ENCODE data around the gene TUBGCP6. TPM values are rescaled to one million over a fixed set of nuclear protein-coding genes. Genes with fewer than 3 reads are reported as not detected.

Gene TUBGCP6
- total and polyA plus RNA-seq, 2 experiments from 2014 or later = 18.6 to 47.1 TPM

DNA sequence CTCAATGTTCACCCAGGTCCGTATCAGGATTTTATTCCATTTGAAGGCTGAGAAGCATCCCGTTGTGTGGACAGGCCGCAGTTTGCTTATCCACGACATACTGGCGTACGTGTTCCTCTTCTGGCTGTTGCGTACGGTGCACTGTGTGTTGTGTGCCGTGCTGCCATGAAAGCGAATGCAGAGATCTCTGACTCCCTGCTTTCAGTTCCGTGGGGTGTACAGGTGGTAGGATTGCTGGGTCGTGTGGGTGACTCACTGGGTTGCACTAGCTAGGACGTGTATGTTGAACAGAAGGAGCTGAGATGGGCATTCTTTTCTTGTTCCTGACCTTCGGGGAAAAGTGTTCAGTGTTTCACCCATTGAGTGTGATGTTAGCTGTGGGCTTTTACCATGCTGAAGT lies 33.7 kb downstream of the TUBGCP6 start:
- no peak overlapping the region for H3K27ac ChIP-seq (ENCODE audit: low read depth)
- no peak overlapping the region for H3K4me2 ChIP-seq
- peaks cover 10% of the 10 kb centered on the region for H3K27me3 Mint-ChIP-seq (ENCODE audit: insufficient read depth, low read depth, poor library complexity)
- H3F3A ChIP-seq (replicated peaks; ENCODE audit: low read depth) = no peaks in the 10 kb centered on the region
- H3K4me1 Mint-ChIP-seq = peaks cover 2% of the 10 kb centered on the region; the same call in 1 of the 3 replicates
- TF ChIP-seq, protein P1, sequence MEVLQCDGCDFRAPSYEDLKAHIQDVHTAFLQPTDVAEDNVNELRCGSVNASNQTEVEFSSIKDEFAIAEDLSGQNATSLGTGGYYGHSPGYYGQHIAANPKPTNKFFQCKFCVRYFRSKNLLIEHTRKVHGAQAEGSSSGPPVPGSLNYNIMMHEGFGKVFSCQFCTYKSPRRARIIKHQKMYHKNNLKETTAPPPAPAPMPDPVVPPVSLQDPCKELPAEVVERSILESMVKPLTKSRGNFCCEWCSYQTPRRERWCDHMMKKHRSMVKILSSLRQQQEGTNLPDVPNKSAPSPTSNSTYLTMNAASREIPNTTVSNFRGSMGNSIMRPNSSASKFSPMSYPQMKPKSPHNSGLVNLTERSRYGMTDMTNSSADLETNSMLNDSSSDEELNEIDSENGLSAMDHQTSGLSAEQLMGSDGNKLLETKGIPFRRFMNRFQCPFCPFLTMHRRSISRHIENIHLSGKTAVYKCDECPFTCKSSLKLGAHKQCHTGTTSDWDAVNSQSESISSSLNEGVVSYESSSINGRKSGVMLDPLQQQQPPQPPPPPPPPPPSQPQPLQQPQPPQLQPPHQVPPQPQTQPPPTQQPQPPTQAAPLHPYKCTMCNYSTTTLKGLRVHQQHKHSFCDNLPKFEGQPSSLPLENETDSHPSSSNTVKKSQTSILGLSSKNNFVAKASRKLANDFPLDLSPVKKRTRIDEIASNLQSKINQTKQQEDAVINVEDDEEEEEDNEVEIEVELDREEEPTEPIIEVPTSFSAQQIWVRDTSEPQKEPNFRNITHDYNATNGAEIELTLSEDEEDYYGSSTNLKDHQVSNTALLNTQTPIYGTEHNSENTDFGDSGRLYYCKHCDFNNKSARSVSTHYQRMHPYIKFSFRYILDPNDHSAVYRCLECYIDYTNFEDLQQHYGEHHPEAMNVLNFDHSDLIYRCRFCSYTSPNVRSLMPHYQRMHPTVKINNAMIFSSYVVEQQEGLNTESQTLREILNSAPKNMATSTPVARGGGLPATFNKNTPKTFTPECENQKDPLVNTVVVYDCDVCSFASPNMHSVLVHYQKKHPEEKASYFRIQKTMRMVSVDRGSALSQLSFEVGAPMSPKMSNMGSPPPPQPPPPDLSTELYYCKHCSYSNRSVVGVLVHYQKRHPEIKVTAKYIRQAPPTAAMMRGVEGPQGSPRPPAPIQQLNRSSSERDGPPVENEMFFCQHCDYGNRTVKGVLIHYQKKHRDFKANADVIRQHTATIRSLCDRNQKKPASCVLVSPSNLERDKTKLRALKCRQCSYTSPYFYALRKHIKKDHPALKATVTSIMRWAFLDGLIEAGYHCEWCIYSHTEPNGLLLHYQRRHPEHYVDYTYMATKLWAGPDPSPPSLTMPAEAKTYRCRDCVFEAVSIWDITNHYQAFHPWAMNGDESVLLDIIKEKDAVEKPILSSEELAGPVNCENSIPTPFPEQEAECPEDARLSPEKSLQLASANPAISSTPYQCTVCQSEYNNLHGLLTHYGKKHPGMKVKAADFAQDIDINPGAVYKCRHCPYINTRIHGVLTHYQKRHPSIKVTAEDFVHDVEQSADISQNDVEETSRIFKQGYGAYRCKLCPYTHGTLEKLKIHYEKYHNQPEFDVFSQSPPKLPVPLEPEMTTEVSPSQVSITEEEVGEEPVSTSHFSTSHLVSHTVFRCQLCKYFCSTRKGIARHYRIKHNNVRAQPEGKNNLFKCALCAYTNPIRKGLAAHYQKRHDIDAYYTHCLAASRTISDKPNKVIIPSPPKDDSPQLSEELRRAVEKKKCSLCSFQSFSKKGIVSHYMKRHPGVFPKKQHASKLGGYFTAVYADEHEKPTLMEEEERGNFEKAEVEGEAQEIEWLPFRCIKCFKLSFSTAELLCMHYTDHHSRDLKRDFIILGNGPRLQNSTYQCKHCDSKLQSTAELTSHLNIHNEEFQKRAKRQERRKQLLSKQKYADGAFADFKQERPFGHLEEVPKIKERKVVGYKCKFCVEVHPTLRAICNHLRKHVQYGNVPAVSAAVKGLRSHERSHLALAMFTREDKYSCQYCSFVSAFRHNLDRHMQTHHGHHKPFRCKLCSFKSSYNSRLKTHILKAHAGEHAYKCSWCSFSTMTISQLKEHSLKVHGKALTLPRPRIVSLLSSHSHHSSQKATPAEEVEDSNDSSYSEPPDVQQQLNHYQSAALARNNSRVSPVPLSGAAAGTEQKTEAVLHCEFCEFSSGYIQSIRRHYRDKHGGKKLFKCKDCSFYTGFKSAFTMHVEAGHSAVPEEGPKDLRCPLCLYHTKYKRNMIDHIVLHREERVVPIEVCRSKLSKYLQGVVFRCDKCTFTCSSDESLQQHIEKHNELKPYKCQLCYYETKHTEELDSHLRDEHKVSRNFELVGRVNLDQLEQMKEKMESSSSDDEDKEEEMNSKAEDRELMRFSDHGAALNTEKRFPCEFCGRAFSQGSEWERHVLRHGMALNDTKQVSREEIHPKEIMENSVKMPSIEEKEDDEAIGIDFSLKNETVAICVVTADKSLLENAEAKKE (CRISPR knock-in tag; IDR thresholded peaks at IDR 0.05) = no peak
- TF ChIP-seq NANOG (IDR thresholded peaks at IDR 0.05; ENCODE audit: borderline replicate concordance) = no peak
- no peak for TF ChIP-seq STAT1 (IDR thresholded peaks at IDR 0.05; ENCODE audit: unreplicated experiment)
- no peak for TF ChIP-seq CREB1 (CRISPR knock-in tag; IDR thresholded peaks at IDR 0.05; ENCODE audit: low read depth)
- no peak for TF ChIP-seq ZNF114 (CRISPR knock-in tag; IDR thresholded peaks at IDR 0.05)
- TF ChIP-seq EZH2phosphoT487 (IDR thresholded peaks at IDR 0.05; ENCODE audit: unreplicated experiment) = no peak
- TF ChIP-seq, protein P2, sequence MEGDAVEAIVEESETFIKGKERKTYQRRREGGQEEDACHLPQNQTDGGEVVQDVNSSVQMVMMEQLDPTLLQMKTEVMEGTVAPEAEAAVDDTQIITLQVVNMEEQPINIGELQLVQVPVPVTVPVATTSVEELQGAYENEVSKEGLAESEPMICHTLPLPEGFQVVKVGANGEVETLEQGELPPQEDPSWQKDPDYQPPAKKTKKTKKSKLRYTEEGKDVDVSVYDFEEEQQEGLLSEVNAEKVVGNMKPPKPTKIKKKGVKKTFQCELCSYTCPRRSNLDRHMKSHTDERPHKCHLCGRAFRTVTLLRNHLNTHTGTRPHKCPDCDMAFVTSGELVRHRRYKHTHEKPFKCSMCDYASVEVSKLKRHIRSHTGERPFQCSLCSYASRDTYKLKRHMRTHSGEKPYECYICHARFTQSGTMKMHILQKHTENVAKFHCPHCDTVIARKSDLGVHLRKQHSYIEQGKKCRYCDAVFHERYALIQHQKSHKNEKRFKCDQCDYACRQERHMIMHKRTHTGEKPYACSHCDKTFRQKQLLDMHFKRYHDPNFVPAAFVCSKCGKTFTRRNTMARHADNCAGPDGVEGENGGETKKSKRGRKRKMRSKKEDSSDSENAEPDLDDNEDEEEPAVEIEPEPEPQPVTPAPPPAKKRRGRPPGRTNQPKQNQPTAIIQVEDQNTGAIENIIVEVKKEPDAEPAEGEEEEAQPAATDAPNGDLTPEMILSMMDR (conservative IDR thresholded peaks at IDR 0.05; ENCODE audit: low read depth in 2 of 2) = no peak
- TF ChIP-seq, protein P3, sequence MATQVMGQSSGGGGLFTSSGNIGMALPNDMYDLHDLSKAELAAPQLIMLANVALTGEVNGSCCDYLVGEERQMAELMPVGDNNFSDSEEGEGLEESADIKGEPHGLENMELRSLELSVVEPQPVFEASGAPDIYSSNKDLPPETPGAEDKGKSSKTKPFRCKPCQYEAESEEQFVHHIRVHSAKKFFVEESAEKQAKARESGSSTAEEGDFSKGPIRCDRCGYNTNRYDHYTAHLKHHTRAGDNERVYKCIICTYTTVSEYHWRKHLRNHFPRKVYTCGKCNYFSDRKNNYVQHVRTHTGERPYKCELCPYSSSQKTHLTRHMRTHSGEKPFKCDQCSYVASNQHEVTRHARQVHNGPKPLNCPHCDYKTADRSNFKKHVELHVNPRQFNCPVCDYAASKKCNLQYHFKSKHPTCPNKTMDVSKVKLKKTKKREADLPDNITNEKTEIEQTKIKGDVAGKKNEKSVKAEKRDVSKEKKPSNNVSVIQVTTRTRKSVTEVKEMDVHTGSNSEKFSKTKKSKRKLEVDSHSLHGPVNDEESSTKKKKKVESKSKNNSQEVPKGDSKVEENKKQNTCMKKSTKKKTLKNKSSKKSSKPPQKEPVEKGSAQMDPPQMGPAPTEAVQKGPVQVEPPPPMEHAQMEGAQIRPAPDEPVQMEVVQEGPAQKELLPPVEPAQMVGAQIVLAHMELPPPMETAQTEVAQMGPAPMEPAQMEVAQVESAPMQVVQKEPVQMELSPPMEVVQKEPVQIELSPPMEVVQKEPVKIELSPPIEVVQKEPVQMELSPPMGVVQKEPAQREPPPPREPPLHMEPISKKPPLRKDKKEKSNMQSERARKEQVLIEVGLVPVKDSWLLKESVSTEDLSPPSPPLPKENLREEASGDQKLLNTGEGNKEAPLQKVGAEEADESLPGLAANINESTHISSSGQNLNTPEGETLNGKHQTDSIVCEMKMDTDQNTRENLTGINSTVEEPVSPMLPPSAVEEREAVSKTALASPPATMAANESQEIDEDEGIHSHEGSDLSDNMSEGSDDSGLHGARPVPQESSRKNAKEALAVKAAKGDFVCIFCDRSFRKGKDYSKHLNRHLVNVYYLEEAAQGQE (IDR thresholded peaks at IDR 0.05; ENCODE audit: unreplicated experiment) = no peak
- H3K27me3 ChIP-seq (ENCODE audit: insufficient read depth) = no peaks in the 10 kb centered on the region
- H3K4me3 Mint-ChIP-seq = no peak overlapping the region
- no peaks in the 10 kb centered on the region for H3K9me2 ChIP-seq (ENCODE audit: insufficient read depth)
- no peaks in the 10 kb centered on the region; the same call in 2 of the 3 replicates for H3K9me3 Mint-ChIP-seq
- peaks cover 18% of the 10 kb centered on the region for H4K20me1 ChIP-seq (replicated peaks; ENCODE audit: insufficient read depth)
- no peak for DNase-seq (ENCODE audit: low spot score)
- H3K36me3 ChIP-seq (ENCODE audit: insufficient read depth) = 0 out of 2 replicates have a peak, but pooled peaks cover 7% of the 10 kb centered on the region
- ATAC-seq = no peak
- no peak overlapping the region for H2AFZ ChIP-seq
- peaks cover 19% of the 10 kb centered on the region; the same call in 1 of the 2 replicates for H3K79me2 ChIP-seq (replicated peaks; ENCODE audit: insufficient read depth)
- H3K4me3 ChIP-seq = no peak overlapping the region
- peaks cover 52% of the 10 kb centered on the region for H3K36me3 Mint-ChIP-seq (ENCODE audit: low read depth)
- no peak overlapping the region for H3K27ac Mint-ChIP-seq
- H3K4me1 ChIP-seq (ENCODE audit: insufficient read depth) = no peaks in the 10 kb centered on the region
